ENCODE measurements around the gene RNF144B.

The RNF144B gene

DNA sequence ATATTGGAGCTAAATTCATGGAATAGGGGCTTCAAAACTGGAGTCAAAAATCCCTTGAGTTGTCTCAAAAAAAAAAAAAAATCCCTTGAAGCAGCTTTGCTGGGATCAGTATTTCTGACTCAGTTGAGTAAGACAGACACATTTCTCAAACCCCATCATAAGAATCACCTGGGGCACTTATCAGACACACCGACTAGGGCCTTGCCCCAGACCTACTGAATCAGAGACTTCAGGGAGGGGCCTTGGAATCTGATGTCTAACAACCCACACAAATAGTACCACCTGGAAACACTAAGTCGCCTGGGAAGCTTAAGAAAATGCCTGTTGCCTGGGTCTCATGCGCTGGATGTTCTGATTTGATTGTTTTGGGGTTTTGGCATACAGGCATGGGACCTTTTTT is 44.9 kb upstream of the RNF144B start:
- H3K27ac ChIP-seq (replicated peaks), result no peak overlapping the region
- H3K4me3 ChIP-seq (replicated peaks; ENCODE audit: insufficient read depth, low read length), result no peak overlapping the region
- DNase-seq (ENCODE audit: low read depth in 1 of 2, low spot score in 1 of 2), result no peak
- no peaks in the 10 kb centered on the region for H3K27me3 ChIP-seq (ENCODE audit: insufficient read depth, poor library complexity, severe bottlenecking)
- TF ChIP-seq GABPA (IDR thresholded peaks at IDR 0.05; ENCODE audit: low read depth) (no peak), SPI1 (IDR thresholded peaks at IDR 0.05; ENCODE audit: borderline replicate concordance, low read depth) (no peak), POLR2AphosphoS5 (IDR thresholded peaks at IDR 0.05; ENCODE audit: low read depth) (no peak)
- TF ChIP-seq, protein P1, sequence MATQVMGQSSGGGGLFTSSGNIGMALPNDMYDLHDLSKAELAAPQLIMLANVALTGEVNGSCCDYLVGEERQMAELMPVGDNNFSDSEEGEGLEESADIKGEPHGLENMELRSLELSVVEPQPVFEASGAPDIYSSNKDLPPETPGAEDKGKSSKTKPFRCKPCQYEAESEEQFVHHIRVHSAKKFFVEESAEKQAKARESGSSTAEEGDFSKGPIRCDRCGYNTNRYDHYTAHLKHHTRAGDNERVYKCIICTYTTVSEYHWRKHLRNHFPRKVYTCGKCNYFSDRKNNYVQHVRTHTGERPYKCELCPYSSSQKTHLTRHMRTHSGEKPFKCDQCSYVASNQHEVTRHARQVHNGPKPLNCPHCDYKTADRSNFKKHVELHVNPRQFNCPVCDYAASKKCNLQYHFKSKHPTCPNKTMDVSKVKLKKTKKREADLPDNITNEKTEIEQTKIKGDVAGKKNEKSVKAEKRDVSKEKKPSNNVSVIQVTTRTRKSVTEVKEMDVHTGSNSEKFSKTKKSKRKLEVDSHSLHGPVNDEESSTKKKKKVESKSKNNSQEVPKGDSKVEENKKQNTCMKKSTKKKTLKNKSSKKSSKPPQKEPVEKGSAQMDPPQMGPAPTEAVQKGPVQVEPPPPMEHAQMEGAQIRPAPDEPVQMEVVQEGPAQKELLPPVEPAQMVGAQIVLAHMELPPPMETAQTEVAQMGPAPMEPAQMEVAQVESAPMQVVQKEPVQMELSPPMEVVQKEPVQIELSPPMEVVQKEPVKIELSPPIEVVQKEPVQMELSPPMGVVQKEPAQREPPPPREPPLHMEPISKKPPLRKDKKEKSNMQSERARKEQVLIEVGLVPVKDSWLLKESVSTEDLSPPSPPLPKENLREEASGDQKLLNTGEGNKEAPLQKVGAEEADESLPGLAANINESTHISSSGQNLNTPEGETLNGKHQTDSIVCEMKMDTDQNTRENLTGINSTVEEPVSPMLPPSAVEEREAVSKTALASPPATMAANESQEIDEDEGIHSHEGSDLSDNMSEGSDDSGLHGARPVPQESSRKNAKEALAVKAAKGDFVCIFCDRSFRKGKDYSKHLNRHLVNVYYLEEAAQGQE (IDR thresholded peaks at IDR 0.05; ENCODE audit: insufficient replicate concordance, low read depth), result no peak
- TF ChIP-seq, protein P2, sequence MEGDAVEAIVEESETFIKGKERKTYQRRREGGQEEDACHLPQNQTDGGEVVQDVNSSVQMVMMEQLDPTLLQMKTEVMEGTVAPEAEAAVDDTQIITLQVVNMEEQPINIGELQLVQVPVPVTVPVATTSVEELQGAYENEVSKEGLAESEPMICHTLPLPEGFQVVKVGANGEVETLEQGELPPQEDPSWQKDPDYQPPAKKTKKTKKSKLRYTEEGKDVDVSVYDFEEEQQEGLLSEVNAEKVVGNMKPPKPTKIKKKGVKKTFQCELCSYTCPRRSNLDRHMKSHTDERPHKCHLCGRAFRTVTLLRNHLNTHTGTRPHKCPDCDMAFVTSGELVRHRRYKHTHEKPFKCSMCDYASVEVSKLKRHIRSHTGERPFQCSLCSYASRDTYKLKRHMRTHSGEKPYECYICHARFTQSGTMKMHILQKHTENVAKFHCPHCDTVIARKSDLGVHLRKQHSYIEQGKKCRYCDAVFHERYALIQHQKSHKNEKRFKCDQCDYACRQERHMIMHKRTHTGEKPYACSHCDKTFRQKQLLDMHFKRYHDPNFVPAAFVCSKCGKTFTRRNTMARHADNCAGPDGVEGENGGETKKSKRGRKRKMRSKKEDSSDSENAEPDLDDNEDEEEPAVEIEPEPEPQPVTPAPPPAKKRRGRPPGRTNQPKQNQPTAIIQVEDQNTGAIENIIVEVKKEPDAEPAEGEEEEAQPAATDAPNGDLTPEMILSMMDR (IDR thresholded peaks at IDR 0.05; ENCODE audit: insufficient read depth, low read length), result no peak

- H3K27ac ChIP-seq (replicated peaks), result no peak overlapping the region
- TF ChIP-seq GABPA (IDR thresholded peaks at IDR 0.05; ENCODE audit: low read depth) (no peak), POLR2AphosphoS5 (IDR thresholded peaks at IDR 0.05; ENCODE audit: low read depth) (no peak), SPI1 (IDR thresholded peaks at IDR 0.05; ENCODE audit: borderline replicate concordance, low read depth) (no peak)
- TF ChIP-seq, protein P1 (IDR thresholded peaks at IDR 0.05; ENCODE audit: insufficient replicate concordance, low read depth), result no peak
- TF ChIP-seq, protein P2 (IDR thresholded peaks at IDR 0.05; ENCODE audit: insufficient read depth, low read length), result no peak
Measured at GRCh38 chr6:18343741-18344140, 43.4 kb upstream of the RNF144B start.

DNA sequence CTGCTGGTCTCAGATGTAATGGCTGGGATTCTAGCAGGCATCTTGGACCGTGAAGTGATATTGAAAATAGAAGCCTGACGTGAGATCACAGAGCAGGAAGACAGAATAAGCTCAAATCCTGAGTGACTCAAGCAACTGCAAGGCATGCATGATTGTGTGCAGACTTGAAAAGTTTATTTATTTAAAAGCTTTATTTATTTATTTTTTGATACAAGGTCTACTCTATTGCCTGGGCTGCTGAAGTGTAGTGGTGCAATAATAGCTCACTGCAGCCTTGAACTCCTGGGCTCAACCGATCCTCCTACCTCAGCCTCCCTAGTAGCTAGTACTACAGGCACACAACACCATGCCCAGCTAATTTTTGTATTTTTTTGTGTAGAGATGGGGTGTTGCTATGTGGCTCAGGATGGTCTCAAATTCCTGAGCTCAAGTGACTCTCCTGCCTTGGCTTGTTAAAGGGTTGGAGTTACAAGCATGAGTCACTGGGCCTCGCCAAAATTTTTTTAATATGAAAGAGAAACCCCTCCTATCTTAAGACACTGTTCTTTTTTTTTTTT is 40.1 kb upstream of the RNF144B start:
- no peak for DNase-seq (ENCODE audit: low read depth in 1 of 2, low spot score in 1 of 2)
- H3K4me3 ChIP-seq (replicated peaks; ENCODE audit: insufficient read depth, low read length), result no peak overlapping the region
- no peaks in the 10 kb centered on the region for H3K27me3 ChIP-seq (ENCODE audit: insufficient read depth, poor library complexity, severe bottlenecking)
- TF ChIP-seq POLR2AphosphoS5 (IDR thresholded peaks at IDR 0.05; ENCODE audit: low read depth) (no peak), GABPA (IDR thresholded peaks at IDR 0.05; ENCODE audit: low read depth) (no peak), SPI1 (IDR thresholded peaks at IDR 0.05; ENCODE audit: borderline replicate concordance, low read depth) (no peak)
- TF ChIP-seq, protein P2 (IDR thresholded peaks at IDR 0.05; ENCODE audit: insufficient read depth, low read length), result no peak
- TF ChIP-seq, protein P1 (IDR thresholded peaks at IDR 0.05; ENCODE audit: insufficient replicate concordance, low read depth), result no peak
- no peak overlapping the region for H3K27ac ChIP-seq (replicated peaks)

More at GRCh38 chr6:18343741-18344140, 43.4 kb upstream of the RNF144B start:
- H3K27me3 ChIP-seq (ENCODE audit: insufficient read depth, poor library complexity, severe bottlenecking), result no peaks in the 10 kb centered on the region
- DNase-seq (ENCODE audit: low read depth in 1 of 2, low spot score in 1 of 2), result no peak
- no peak overlapping the region for H3K4me3 ChIP-seq (replicated peaks; ENCODE audit: insufficient read depth, low read length)

Measured in HL-60 (cell line).